ENCODE results near the gene CUX1.
"Not testable (repeated sequence)": the region's sequence is repeated elsewhere in the genome, so short reads cannot be mapped to it uniquely, and the experiment has no call there.

CUX1 gene

DNA sequence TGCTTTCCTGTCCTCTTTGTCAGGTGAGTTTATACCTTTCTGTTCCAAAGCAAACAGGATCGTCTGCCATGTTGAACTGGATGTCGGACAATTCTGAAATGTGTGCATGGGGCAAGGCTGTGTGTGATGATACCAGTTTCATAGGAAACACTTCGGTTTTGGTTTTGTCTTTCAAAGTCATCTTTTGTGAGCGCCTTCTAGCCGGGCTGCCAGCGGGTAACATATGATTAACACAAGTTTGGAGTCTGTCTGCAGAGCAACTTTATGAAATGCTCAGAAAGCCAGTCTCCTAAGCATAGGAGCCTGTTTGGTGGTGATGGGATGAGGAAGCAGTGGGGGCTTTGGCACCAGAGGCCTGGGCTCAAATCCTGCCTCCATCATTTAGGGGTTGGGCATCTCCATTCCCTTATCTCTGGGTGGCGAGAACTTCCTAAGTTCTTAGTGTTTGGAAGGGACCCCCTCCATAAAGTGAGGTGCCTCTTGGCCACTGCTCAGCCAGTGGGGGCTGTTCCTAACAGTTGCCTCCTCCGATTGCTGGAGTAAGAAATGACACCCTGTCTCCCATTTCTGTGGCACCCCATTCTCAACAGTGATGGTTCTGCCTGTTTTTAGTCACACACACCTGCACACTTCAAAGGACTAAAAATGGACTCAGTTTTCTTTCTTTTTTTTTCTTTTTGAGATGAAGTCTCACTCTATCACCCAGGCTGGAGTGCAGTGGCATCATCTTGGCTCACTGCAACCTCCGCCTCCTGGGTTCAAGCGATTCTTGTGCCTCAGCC lies 36.8 kb downstream of the CUX1 start:
- no peak for DNase-seq

DNA sequence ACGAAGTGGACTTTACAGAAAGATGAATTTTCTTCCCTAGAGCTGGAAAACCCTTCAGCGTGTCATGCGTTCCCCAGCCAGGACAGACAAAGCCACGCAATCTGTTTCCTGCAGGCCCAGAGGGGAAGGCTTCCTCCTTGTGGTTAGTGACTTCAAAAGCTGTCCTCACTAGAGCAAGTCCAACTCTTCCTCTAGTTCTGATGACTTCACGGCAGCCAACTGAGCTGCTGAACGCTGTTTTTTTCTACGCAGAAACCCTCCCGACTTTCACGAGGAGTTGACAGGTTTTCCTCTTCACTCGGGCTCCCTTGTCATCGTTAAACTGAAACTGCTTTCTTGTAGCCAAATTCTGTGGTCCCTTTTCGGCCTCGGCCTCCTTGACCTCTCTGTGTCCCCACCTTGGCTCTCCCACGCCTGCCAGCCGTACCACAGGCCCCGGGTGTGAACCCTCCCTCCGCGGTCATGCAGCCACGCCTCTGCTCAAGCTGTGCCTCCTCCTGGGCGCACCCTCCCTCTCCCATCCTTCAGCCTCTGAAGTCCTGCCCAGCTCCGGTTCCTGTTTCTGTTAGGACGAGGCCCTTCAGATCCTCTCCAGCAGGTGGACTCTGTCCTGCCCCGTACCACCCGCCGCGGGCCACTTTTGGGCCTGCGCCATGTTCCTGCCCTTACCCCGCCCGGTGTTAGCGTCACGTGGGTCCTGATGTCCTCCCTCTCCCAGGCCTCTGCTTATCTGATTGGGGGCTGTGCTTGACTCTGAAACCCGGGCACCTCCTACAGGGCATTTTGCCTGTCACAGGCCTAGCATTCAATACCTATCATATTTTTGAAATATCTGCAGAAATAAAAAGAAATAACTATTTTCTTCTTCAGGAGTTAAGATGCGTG lies 39.3 kb downstream of the CUX1 start:
- peak; percentile 99 for DNase-seq

DNA sequence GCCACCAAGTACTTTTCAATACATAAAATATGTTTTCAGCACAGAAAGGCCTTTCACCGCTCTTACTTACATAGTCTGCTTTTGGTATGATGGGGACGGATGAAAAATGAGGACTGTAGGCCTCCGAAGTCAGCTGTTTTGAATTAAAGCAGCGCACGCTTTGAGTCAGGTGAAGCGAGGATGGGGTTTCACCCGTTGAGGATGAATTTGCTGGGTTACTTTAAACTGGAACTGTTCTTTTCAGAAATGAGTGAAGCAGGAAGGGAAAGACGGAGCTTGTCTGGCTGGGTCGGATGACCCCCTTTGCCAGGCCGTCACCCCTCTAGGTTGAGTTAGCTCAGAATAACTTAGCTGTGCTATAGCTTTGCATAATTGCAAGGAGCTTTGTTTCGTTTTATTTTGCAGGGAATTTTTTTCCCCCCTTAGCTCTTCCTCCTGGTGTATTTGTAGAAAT lies 40.0 kb downstream of the CUX1 start:
- no peak for DNase-seq

DNA sequence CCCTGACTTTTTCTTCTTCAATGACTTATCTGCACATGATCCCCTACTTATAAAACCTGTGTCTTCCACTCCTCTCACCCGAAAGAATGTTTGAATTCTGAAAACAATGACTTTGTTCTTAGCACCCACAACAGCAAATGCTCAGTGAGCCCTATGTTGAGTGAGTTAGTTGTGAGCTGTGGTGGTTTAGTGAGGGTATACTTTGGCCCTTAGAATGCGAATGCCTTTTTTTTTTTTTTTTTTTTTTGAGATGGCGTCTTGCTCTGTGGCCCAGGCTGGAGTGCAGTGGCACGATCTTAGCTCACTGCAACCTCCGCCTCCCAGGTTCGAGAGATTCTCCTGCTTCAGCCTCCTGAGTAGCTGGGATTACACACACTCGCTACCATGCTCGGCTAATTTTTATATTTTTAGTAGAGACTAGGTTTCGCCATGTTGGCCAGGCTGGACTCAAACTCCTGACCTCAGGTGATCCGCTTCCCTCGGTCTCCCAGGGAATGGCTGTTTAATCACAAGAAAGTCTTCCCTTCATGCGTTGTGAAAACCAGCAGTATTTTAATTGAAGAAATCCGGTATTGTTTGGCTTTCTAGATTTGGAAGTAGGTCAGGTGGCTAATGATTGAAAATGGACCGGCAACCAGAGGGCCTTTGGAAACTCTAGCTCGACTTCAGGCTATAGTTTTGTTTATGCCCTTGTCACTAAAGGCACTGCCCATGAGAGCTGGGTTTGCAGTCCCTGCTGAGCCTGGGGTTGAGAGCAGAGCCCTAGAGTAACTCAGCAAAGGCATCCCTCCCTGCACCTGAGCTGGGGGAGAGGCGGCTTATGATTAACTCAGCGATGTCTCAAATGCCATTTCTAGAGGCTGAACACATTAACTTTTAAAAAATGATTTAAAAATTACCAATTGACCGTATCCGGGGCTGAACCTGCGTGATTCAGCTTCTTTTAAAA lies 41.3 kb downstream of the CUX1 start:
- no peak for DNase-seq

DNA sequence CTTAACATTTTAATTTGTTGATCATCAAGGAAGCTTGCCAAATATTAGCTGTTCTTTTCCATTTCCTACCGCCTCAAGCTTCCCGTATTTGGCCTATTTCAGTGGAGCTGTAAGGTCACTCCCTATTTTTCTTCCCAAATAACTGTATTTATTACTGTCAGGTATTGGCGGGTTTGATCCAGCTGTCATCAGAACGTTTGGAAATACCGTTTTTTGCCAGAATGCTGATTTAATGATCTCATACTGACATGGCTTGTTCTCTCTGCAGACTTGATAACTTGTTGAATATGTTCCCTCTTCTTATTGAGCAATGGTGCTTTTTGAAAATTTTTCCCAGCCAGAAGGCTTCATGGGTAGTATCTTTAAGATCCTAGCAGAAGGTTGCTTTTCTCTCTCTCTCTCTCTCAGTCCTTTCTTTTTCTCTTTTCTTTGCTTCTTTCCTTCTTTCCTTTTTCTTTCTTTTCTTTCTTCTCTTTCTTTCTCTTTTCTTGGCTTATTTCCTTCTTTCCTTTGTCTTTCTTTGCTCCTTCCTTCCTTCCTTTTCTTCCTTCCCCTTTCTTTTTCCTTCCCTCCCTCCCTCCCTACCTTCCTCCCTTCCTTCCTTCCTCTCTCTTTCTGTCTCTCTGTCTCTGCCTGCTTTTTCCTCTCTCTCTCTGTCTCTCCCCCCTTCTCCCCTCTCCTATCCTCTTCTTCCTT lies 42.1 kb downstream of the CUX1 start:
- DNase-seq: no peak

DNA sequence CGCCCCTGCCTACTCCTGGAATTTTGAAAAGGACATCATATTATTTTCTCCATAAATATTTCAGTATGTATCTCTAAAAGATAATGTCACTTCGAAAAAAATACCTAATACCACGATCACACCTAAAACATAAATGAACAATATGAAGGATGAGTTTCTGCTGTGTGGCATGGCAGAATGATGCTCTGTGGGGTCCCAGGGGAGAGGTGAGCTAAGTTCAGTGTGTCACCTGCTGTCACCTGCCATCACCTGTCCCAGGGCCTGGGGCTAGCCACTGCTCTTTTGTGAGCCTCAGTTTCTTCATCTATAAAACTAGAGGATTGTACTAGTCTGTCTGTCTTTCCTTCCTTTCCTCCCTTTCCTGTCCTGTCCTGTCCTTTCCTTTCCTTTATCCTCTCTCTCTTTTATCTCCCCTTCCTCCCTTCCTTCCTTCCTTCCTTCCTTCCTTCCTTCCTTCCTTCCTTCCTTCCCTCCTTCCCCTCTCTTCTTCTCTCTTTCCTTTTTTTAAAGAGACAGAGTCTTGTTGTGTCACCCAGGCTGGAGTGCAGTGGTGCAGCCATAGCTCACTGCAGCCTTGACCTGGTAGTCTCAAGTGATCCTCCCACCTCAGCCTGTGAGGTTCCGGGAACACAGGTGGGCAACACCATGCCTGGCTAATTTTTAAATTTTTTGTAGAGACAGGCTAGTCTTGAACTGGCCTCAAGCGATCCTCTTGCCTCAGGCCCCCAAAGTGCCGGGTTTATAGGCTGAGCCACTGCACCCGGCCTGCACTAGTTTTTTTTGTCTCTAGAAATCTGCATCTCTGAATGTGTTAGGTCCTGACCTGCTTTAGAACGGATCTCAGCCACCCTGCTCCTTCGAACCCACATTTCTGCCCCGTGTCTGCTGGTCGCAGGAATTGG lies 43.1 kb downstream of the CUX1 start:
- no peak for DNase-seq

DNA sequence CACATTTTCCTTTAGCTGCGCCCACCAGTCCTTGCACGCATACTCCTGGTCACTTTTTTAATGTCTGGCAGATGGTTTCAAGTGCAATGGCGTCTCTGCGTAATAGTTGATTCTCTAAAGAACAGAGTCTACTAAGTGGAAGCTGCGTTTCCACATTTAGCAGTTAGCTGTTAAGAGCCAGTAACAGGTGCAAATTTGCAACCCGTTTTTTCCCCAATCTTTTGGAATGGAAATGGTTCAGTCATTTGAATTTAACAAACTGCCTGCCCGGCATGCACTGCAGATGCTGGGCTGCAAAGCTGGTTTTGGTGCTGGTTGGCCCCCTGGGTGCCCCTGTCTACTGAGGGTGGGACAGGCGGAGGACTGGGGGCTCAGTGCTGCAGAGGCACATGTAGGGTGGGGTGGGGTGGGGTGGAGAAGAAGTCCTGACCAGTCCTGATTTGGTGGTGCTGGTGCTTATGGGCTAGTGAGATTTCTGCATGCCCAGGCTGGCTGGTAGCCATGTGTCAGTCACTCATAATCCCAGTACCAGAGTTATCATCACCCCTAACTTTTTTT lies 43.9 kb downstream of the CUX1 start:
- DNase-seq: no peak

DNA sequence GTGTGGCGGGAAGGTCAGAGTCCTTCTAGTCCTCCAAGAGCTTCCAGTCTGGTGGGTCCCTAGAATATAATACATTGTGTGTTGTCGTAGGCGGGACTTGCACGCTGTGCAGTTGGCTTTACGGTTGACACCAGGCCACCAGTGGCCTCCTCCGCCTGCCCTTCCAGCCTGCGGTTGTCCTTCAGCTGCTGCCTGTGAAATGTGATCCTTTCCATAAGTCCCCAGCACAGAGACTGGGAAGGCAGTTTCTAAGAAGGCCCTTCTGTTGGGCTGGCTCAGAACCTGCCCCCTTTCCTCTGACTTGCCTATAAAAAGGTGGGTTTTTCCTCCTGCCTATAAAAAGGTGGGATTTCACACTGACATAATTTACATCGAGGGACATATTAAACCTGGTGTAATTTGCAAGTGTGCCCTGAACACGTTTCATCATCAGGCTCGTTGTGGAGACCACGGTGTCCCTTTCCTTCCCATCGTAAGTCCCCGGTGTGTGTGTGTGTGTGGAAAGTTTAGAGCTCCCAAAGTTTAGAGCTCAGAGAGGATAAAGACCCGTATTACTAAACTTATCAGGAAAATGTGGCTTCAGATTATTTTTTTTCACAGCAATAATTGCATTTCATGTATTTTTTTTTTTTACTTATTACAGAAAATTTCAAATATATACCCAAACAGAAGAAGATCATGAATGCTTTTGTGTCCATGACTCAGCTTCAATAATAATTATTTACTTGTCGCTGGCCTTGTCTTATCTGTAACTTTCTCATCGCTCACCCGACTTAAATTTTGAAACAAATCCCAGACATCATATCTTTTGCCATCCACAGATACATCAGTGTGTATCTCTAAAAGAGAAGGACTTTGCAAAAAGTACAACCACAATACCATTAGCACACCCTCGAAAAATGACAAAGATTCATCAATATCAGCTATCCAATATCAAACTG lies 45.1 kb downstream of the CUX1 start:
- DNase-seq: no peak

DNA sequence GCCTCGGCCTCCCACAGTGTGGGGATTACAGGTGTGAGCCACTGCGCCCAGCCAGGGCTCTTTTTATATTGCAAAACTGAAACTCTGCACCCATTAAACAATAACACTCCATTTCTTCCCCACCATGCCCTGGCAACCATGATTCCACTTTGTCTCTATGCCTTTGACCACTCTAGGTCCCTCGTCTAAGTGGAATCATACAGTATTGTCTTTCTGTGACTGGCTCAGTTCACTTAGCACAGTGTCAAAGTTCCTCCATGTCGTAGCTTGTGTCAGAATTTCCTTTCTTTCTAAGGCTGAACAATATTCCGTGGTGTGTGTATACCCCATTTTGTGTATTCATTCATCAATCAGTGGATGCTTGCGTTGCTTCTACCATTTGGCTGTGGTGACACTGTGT lies 46.2 kb downstream of the CUX1 start:
- no peak for DNase-seq

DNA sequence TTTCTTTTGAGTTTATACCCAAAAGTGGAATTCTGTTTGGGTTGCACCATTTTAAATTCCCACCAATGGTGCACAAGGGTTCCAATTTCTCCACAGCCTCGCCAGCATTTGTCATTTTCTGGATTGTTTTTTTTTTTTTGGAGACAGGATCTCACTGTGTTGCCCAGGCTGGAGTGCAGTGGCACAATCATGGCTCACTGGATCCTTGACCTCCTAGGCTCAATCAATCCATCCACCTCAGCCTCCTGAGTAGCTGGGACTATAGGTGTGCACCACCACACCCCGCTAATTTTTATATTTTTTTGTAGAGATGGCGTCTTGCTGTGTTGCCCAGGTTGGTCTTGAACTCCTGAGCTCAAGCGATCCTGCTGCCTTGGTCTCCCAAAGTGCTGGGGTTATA lies 46.6 kb downstream of the CUX1 start:
- DNase-seq: no peak

DNA sequence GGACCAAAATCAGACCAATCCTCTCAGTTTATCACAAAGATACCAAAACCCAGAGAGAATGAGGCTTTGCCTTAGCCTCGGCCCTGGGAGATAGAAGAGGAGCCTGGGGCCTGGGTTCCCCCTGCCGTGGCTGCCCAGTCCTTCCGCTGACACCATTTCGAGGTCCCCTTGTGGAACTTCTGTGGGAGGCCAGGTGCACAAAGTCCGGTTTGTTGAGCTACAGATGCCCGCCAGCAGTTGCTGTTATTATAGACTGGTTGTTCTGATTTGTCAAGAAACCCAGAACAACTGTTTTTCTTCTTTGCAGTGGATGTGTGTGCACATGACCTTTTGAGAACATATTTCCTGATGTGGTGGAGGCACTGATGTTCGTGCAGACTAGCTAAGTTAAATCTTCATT lies 47.6 kb downstream of the CUX1 start:
- no peak for DNase-seq

DNA sequence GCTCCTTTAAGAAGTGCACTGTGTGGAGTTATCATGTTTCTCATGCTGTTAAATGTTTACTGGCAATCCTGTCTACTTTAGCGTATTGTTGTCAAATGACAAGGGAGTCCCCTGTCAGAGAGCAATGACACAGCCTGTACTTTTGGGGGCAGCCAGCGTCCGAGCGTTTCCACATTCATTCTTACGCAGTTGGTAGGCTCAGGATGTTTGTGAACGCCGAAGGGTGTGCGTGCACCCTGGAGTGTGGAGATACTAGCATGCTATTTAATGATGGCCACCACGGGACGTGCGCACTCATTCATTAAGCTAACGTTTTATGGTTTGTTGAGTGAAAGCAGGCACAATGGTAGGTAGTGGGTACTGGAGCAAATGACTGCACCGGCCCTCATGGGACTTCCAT lies 48.0 kb downstream of the CUX1 start:
- no peak for DNase-seq

DNA sequence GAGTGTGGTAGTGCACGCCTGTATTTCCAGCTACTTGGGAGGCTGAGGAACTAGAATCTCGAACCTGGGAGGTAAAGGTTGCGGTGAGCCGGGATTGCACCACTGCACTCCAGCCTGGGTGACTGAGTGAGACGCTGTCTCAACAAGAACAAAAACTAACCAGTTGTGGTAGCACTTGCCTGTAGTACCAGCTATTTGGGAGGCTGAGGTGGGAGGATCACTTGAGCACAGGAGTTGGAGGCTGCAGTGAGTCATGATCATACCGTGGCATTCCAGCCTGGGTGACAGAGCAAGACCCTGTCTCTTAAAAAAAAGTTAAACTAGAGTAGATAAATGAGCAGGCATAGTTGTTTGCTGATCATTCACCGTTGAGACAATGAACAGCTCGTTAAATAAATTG lies 48.9 kb downstream of the CUX1 start:
- DNase-seq: no peak

DNA sequence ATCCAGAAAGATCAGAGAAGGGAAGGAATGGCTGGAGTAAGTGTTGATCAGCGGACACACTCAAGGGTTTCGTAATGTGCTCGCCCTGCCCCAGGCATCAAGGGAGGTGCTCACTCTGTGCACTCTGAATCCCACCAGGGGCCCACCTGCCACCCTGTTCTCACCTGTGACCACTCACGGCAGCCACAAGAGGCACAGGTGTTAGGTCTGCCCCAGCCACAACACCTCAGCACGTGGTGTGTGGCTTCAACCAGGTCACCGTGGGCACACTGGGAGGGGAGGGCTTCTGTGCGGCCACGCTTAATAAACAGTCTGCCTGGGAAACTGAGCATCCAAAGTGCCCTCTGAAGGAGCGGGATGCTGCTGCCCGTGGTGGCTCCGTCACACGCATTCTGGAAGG lies 49.8 kb downstream of the CUX1 start:
- DNase-seq: no peak

DNA sequence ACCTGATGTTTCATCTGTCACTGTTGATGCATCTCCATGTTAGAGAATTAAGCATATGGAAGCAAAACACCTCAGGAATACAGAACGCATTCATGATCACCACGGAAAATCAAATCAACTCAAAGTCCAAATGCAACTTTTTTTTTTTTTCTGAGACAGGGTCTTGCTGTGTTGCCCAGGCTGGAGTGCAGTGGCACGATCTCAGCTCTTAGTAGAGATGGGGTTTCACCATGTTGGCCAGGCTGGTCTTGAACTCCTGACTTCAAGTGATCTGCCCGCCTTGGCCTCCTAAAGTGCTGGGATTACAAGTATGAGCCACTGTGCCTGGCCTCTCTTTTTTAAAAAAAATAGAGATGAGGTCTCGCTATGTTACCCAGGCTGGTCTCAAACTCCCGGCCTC lies 50.3 kb downstream of the CUX1 start:
- DNase-seq: not testable (repeated sequence)

DNA sequence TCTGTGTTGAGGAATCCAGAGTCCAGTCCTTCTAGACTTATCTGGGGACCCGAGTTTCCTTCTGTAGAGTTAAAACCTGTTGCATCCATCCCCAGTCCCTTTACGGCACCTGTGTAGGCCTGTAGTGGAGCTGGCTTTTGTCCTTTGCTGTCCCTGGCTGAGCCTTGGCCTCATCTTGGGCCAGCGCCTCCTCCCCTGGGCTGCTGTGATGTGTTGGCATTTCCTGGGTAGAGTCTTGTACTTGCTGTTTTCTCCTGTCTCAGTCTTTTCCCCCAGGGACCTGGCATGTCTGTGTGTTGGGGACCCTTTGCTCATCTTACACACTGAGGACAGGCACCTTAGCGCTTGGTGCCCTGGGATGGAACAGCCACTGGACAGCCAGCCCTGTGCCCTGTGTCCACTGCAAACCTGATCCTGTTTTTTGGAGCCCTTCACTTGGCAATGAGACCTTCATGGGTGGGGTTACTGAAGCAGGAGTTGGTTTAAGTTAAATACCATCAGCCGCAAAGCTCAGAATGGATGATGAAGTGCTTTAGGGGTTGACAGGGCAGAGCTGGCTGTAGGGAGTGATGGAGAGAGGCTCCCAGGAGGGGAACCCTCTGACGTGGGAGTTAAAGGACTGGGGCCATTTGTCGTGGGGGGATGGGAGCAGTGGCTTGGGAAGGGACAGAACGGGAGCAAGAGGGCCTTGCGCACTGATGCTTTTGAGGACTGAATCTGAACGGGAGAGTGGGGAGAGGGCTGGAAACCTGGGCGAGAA lies 50.9 kb downstream of the CUX1 start:
- no peak for DNase-seq

DNA sequence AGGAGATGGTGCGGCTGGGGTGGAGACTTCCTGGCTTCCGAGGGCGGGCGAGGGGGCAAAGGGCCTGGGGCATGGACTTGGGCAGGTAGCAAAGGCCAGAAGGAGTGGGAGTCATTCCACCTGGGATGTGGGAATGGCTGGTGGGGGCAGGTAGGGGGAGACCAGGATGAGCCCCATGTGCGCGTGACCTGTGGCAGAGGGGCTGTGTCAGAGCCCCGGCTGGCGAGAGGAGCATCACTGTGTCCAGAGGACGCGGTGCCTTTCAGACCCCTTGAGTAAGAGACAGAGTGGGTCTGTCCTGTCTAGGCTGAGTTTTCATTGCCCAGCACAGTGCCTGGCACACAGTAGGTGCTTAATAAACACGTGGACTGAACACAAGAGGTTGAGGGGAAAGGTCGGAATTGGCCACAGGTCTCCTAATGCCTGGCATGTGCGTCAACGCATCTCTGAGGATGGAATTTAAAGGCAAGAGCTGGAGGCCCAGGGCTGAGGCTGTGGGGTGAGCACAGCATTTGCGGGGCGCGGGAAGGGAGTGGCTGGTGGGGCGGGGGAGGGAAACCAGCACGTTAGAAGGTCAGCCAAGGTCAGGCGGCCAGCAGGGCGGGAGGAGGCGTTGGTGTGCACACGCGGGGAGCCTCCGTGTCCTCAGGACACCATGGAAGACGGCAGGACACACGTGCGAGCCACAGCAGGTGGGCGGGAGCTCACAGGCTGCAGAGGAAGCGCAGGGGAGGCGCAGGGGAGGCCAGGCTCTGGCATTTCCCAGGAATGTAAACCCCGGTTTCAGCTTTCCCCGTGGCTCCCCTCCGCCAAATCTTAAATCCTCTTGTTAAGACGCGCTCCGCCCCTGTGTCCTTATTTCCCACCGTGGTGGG lies 51.8 kb downstream of the CUX1 start:
- DNase-seq: no peak

DNA sequence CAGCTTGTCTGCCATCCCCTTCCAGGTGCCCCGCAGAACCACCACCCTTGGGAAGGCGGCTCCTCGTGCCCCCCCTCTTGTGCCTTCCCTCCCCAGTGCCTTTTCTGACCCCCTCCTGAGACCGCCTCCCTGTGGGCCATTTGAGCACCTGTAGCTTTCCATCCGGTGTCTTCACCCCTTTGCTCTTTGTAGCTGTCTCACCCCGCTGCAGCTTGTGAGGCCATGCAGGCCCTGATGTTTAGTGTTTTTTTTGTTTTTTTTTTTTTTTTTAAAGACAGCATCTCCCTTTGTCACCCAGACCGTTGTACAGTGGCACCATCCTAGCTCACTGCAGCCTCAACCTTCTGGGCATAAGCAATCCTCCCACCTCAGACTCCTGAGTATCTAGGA lies 52.5 kb downstream of the CUX1 start:
- DNase-seq: no peak

All from RPMI8226 (cell line).